Neural progenitor cell (in vitro differentiated cells): ENCODE measurements around the gene RNF214.

Experiments
- EZH2 ChIP-seq: fragments of 200-600 bp; sonication (generic); IDR thresholded peaks from 2 replicates; pipeline ENCODE4 v1.6.1; 2017; ENCODE audit warnings: antibody characterized with exemption, mild to moderate bottlenecking, moderate library complexity
- TF ChIP-seq, protein P1 (sequence below): fragments of 200-600 bp; sonication (generic); IDR thresholded peaks from 2 replicates; pipeline ENCODE4 v1.5.1; 2017; ENCODE audit warnings: antibody characterized with exemption, mild to moderate bottlenecking

DNA sequence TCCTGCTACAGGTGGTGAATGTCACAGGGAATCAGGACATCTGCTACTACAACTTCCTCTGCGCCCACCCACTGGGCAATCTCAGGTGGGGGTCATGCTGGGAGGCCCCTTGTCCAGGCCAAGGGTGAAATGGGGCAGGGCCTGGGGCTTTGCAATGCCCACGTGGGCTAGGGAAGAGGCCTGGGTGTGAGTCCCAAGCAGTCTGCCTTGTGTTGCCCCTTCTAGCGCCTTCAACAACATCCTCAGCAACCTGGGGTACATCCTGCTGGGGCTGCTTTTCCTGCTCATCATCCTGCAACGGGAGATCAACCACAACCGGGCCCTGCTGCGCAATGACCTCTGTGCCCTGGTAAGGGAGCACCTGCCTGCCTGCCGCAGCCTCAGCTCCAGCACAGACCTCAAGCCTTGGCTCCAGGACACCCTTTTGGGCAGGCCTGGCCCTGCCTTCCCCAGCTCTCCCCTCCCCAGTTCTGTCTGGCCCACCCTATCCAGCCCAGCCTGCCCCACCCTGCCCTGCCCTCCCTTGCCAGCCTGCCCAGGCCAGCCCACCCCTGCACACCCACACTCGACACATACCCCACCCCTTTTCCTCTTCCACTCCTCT lies 42.4 kb upstream of the RNF214 start:
- TF ChIP-seq, protein P1, sequence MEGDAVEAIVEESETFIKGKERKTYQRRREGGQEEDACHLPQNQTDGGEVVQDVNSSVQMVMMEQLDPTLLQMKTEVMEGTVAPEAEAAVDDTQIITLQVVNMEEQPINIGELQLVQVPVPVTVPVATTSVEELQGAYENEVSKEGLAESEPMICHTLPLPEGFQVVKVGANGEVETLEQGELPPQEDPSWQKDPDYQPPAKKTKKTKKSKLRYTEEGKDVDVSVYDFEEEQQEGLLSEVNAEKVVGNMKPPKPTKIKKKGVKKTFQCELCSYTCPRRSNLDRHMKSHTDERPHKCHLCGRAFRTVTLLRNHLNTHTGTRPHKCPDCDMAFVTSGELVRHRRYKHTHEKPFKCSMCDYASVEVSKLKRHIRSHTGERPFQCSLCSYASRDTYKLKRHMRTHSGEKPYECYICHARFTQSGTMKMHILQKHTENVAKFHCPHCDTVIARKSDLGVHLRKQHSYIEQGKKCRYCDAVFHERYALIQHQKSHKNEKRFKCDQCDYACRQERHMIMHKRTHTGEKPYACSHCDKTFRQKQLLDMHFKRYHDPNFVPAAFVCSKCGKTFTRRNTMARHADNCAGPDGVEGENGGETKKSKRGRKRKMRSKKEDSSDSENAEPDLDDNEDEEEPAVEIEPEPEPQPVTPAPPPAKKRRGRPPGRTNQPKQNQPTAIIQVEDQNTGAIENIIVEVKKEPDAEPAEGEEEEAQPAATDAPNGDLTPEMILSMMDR: no peak
- no peak for TF ChIP-seq EZH2
